ENCODE measurements around the gene DCAF17. TPM values are rescaled to one million over a fixed set of nuclear protein-coding genes. Genes with fewer than 3 reads are reported as not detected.

Gene DCAF17
- total and polyA plus RNA-seq, 2 of the 13 experiments (the other 11 are each of a cell fraction or from before 2014, with no cell fraction given): 13.7 to 30.0 TPM

- no peak for TF ChIP-seq SNRNP70 (IDR thresholded peaks at IDR 0.05; ENCODE audit: low read depth, low read length)
- peak; percentile 5 for TF ChIP-seq ZNF883 (CRISPR knock-in tag; IDR thresholded peaks at IDR 0.05; ENCODE audit: not compliant biosample characterization)
- no peak for TF ChIP-seq ZNF878 (CRISPR knock-in tag; IDR thresholded peaks at IDR 0.05)
- TF ChIP-seq ZNF674 (CRISPR knock-in tag; IDR thresholded peaks at IDR 0.05; ENCODE audit: low read depth): no peak
- TF ChIP-seq SP4 (CRISPR knock-in tag; IDR thresholded peaks at IDR 0.05): peak; percentile 37; the same call in 1 of the 2 replicates
- no peak for TF ChIP-seq ZNF510 (CRISPR knock-in tag; IDR thresholded peaks at IDR 0.05; ENCODE audit: low read depth)
- no peak for TF ChIP-seq DNMT1 (CRISPR knock-in tag; IDR thresholded peaks at IDR 0.05)
- TF ChIP-seq SATB2 (CRISPR knock-in tag; IDR thresholded peaks at IDR 0.05): no peak
- peak; percentile 55; the same call in 1 of the 2 replicates for TF ChIP-seq EZH2 (conservative IDR thresholded peaks at IDR 0.05; ENCODE audit: low read depth, low read length)
- no peak for TF ChIP-seq RFX5 (IDR thresholded peaks at IDR 0.05; ENCODE audit: low read depth, low read length)
- no peak for TF ChIP-seq SNAPC5 (CRISPR knock-in tag; IDR thresholded peaks at IDR 0.05; ENCODE audit: borderline replicate concordance)
- TF ChIP-seq, protein P1, sequence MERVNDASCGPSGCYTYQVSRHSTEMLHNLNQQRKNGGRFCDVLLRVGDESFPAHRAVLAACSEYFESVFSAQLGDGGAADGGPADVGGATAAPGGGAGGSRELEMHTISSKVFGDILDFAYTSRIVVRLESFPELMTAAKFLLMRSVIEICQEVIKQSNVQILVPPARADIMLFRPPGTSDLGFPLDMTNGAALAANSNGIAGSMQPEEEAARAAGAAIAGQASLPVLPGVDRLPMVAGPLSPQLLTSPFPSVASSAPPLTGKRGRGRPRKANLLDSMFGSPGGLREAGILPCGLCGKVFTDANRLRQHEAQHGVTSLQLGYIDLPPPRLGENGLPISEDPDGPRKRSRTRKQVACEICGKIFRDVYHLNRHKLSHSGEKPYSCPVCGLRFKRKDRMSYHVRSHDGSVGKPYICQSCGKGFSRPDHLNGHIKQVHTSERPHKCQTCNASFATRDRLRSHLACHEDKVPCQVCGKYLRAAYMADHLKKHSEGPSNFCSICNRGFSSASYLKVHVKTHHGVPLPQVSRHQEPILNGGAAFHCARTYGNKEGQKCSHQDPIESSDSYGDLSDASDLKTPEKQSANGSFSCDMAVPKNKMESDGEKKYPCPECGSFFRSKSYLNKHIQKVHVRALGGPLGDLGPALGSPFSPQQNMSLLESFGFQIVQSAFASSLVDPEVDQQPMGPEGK (CRISPR knock-in tag; IDR thresholded peaks at IDR 0.05): peak; percentile 38; the same call in 1 of the 2 replicates
- TF ChIP-seq HDAC1 (CRISPR knock-in tag; IDR thresholded peaks at IDR 0.05): no peak; the same call in 1 of the 2 replicates
- peak; percentile 94 for TF ChIP-seq ZNF800 (CRISPR knock-in tag; IDR thresholded peaks at IDR 0.05)
- no peak for TF ChIP-seq AKAP8 (CRISPR knock-in tag; IDR thresholded peaks at IDR 0.05)
- no peak for TF ChIP-seq ZNF7 (CRISPR knock-in tag; IDR thresholded peaks at IDR 0.05)
- TF ChIP-seq MXD1 (CRISPR knock-in tag; IDR thresholded peaks at IDR 0.05): peak; percentile 25; the same call in 1 of the 2 replicates
- TF ChIP-seq HNF1B (CRISPR knock-in tag; IDR thresholded peaks at IDR 0.05): 0 out of 2 replicates have a peak, but pooled peaks have one; percentile 36
- TF ChIP-seq, protein P2, sequence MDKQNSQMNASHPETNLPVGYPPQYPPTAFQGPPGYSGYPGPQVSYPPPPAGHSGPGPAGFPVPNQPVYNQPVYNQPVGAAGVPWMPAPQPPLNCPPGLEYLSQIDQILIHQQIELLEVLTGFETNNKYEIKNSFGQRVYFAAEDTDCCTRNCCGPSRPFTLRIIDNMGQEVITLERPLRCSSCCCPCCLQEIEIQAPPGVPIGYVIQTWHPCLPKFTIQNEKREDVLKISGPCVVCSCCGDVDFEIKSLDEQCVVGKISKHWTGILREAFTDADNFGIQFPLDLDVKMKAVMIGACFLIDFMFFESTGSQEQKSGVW (CRISPR knock-in tag; IDR thresholded peaks at IDR 0.05; ENCODE audit: borderline replicate concordance): no peak
- TF ChIP-seq, protein P3, sequence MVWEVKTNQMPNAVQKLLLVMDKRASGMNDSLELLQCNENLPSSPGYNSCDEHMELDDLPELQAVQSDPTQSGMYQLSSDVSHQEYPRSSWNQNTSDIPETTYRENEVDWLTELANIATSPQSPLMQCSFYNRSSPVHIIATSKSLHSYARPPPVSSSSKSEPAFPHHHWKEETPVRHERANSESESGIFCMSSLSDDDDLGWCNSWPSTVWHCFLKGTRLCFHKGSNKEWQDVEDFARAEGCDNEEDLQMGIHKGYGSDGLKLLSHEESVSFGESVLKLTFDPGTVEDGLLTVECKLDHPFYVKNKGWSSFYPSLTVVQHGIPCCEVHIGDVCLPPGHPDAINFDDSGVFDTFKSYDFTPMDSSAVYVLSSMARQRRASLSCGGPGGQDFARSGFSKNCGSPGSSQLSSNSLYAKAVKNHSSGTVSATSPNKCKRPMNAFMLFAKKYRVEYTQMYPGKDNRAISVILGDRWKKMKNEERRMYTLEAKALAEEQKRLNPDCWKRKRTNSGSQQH (CRISPR knock-in tag; IDR thresholded peaks at IDR 0.05; ENCODE audit: low read depth): no peak
- no peak for TF ChIP-seq ZNF550 (CRISPR knock-in tag; IDR thresholded peaks at IDR 0.05; ENCODE audit: borderline replicate concordance)
Observed at GRCh38 chr2:171522052-171522787, 88.2 kb downstream of the DCAF17 start, which contains the start of gene CYBRD1 (continued).
